ENCODE measurements around the gene SLC22A12. TPM values are rescaled to one million over a fixed set of nuclear protein-coding genes. Genes with fewer than 3 reads are reported as not detected.

The SLC22A12 gene
- total RNA-seq, 1 donor from 2014 or later: not detected

DNA sequence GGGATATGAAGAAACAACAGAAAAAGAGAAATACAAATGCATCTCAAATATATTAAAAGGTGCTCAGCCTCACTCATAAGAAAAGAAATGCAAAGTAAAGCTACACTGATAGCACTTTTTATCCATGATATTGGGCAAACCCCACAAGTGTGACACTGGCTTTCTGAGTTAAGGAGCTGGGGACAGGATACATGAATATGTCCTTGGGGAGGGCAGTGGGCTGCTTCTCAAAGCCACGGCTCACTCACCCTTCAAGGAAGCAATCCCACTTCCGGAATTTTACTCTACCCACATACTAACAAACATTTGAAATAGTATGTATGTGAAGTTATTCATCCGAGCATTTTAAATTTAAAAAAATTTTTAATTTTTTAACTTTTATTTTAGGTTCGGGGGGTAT, 41.1 kb upstream of the SLC22A12 start:
- H3K9ac ChIP-seq: no peak overlapping the region
- no peaks in the 10 kb centered on the region for H3K27me3 ChIP-seq
- Mint-ChIP-seq H3K9me3 (peaks cover 10% of the 10 kb centered on the region), H3K27me3 (ENCODE audit: insufficient read depth, low read depth) (peaks cover 6% of the 10 kb centered on the region), H3K27ac (no peak overlapping the region), H3K4me3 (no peak overlapping the region), H3K36me3 (no peaks in the 10 kb centered on the region), H3K4me1 (peaks cover 17% of the 10 kb centered on the region)
- TF ChIP-seq EZH2 (IDR thresholded peaks at IDR 0.05) (no peak), EZH2phosphoT487 (IDR thresholded peaks at IDR 0.05) (no peak)
- TF ChIP-seq, protein P1, sequence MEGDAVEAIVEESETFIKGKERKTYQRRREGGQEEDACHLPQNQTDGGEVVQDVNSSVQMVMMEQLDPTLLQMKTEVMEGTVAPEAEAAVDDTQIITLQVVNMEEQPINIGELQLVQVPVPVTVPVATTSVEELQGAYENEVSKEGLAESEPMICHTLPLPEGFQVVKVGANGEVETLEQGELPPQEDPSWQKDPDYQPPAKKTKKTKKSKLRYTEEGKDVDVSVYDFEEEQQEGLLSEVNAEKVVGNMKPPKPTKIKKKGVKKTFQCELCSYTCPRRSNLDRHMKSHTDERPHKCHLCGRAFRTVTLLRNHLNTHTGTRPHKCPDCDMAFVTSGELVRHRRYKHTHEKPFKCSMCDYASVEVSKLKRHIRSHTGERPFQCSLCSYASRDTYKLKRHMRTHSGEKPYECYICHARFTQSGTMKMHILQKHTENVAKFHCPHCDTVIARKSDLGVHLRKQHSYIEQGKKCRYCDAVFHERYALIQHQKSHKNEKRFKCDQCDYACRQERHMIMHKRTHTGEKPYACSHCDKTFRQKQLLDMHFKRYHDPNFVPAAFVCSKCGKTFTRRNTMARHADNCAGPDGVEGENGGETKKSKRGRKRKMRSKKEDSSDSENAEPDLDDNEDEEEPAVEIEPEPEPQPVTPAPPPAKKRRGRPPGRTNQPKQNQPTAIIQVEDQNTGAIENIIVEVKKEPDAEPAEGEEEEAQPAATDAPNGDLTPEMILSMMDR (IDR thresholded peaks at IDR 0.05): no peak
- DNase-seq (ENCODE audit: low spot score): no peak
- H3K4me2 ChIP-seq: no peak overlapping the region
- H4K20me1 ChIP-seq (ENCODE audit: low read depth): no peaks in the 10 kb centered on the region
- no peaks in the 10 kb centered on the region for H3K79me2 ChIP-seq (ENCODE audit: low read depth)
- H3K36me3 ChIP-seq: no peaks in the 10 kb centered on the region
- H3K27ac ChIP-seq: no peak overlapping the region
- H2AFZ ChIP-seq (replicated peaks): no peak overlapping the region
- no peaks in the 10 kb centered on the region for H3K9me3 ChIP-seq (ENCODE audit: low read depth)
- no peak overlapping the region for H3K4me3 ChIP-seq
- peaks cover 4% of the 10 kb centered on the region for H3K4me1 ChIP-seq
- no peaks in the 10 kb centered on the region for H3F3A ChIP-seq (ENCODE audit: low read depth)

DNA sequence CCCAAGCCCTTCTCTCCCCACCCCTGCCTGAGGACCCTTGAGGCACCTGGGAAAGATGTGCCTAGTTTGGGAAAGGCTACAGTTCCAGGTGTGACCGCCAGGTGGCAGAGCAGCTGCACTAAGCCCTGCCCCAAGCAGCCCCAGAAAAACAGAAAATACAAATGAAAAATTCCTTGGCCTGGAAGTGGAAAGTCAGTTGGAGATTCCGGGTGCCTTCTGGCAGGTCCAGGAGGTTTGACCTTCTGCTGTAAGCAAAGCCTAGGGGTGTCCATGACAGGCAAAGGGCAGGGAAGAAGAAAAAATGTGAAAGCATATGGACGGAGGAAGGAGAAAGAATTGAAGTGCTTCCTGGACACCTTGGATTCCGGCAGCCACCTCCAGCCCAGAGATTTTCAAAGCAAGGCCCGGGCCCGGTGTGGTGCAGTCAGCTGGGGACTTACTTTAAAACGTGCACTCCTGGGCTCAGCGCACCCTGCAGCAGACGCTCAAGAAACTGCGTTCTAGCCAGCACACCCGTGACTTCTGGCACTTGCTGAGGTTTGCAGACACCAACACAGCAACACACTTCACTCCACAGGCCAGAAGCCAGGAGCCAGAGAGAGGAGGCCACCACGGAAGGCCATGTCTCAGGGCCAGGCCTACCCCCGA, 37.3 kb upstream of the SLC22A12 start:
- Histone ChIP-seq H3K27ac (no peak overlapping the region), H3K27me3 (no peaks in the 10 kb centered on the region), H3F3A (ENCODE audit: low read depth) (no peaks in the 10 kb centered on the region), H2AFZ (replicated peaks) (peak overlapping the region; percentile 78), H3K9me3 (ENCODE audit: low read depth) (no peaks in the 10 kb centered on the region), H3K4me2 (no peak overlapping the region), H3K36me3 (no peaks in the 10 kb centered on the region), H3K9ac (no peak overlapping the region), H4K20me1 (ENCODE audit: low read depth) (no peaks in the 10 kb centered on the region), H3K79me2 (ENCODE audit: low read depth) (no peaks in the 10 kb centered on the region), H3K4me3 (no peak overlapping the region), H3K4me1 (peaks cover 16% of the 10 kb centered on the region)
- Mint-ChIP-seq H3K4me3 (peak overlapping the region; percentile 7), H3K4me1 (peaks cover 46% of the 10 kb centered on the region), H3K9me3 (peaks cover 10% of the 10 kb centered on the region), H3K36me3 (no peaks in the 10 kb centered on the region), H3K27me3 (ENCODE audit: insufficient read depth, low read depth) (peaks cover 15% of the 10 kb centered on the region), H3K27ac (peak overlapping the region; percentile 62)
- TF ChIP-seq EZH2 (IDR thresholded peaks at IDR 0.05) (no peak), EZH2phosphoT487 (IDR thresholded peaks at IDR 0.05) (no peak)
- TF ChIP-seq, protein P1 (IDR thresholded peaks at IDR 0.05): peak; percentile 99
- peak; percentile 72 for DNase-seq (ENCODE audit: low spot score)

- H3K9me3 ChIP-seq (ENCODE audit: low read depth): no peaks in the 10 kb centered on the region
- no peaks in the 10 kb centered on the region for H3K36me3 ChIP-seq
- H2AFZ ChIP-seq (replicated peaks): no peak overlapping the region
- no peak overlapping the region for H3K9ac ChIP-seq
- Mint-ChIP-seq H3K9me3 (peaks cover 10% of the 10 kb centered on the region), H3K27ac (no peak overlapping the region), H3K27me3 (ENCODE audit: insufficient read depth, low read depth) (peaks cover 15% of the 10 kb centered on the region), H3K36me3 (no peaks in the 10 kb centered on the region), H3K4me1 (peaks cover 67% of the 10 kb centered on the region), H3K4me3 (no peak overlapping the region)
- no peak overlapping the region for H3K27ac ChIP-seq
- peaks cover 17% of the 10 kb centered on the region for H3K4me1 ChIP-seq
- no peaks in the 10 kb centered on the region for H3K27me3 ChIP-seq
- no peak overlapping the region for H3K4me3 ChIP-seq
- no peaks in the 10 kb centered on the region for H4K20me1 ChIP-seq (ENCODE audit: low read depth)
- H3K79me2 ChIP-seq (ENCODE audit: low read depth): no peaks in the 10 kb centered on the region
- H3F3A ChIP-seq (ENCODE audit: low read depth): no peaks in the 10 kb centered on the region
- TF ChIP-seq EZH2phosphoT487 (IDR thresholded peaks at IDR 0.05) (no peak), EZH2 (IDR thresholded peaks at IDR 0.05) (no peak)
- TF ChIP-seq, protein P1 (IDR thresholded peaks at IDR 0.05): no peak
- H3K4me2 ChIP-seq: no peak overlapping the region
- DNase-seq (ENCODE audit: low spot score): no peak
These were observed 34.8 kb upstream of the SLC22A12 start for GRCh38 chr11:64556044-64556720.

All from neural progenitor cell (in vitro differentiated cells).